OCI-LY3 (cell line): ENCODE measurements around the gene UBL5.
"Not testable (repeated sequence)": the region's sequence is repeated elsewhere in the genome, so short reads cannot be mapped to it uniquely, and the experiment has no call there.

Experiments used
- H2AFZ ChIP-seq: fragments of 200-600, 300-600 bp; shearing (Covaris generic); 2 replicates; pipeline ENCODE4 v1.6.0; 2014; ENCODE audit warnings: antibody characterized with exemption, low read depth, low read length
- H3K27ac ChIP-seq: fragments of 200-600, 300-600 bp; sonication (generic); 2 replicates; pipeline ENCODE4 v1.5.1; 2014; ENCODE audit warnings: mild to moderate bottlenecking, low read length, moderate library complexity, mixed read lengths
- H3K27me3 ChIP-seq: fragments of 200-600, 300-600 bp; sonication (generic); 2 replicates; pipeline ENCODE4 v1.6.1; 2014; ENCODE audit warnings: low read depth, low read length, mixed read lengths
- H3K36me3 ChIP-seq: fragments of 200-600, 300-600 bp; sonication (generic); replicated peaks from 2 replicates; pipeline ENCODE3; 2014; ENCODE audit warnings: low read depth, low read length, mixed read lengths
- H3K4me1 ChIP-seq: fragments of 300-600, 200-600 bp; sonication (generic); 2 replicates; pipeline ENCODE4 v1.6.1; 2014; ENCODE audit warnings: low read length, mixed read lengths
- H3K4me2 ChIP-seq: fragments of 200-600, 300-600 bp; sonication (generic); 2 replicates; pipeline ENCODE4 v1.6.1; 2014; ENCODE audit warnings: low read length, mixed read lengths
- H3K4me3 ChIP-seq: fragments of 300-600, 200-600 bp; sonication (generic); 2 replicates; pipeline ENCODE4 v1.5.1; 2014; ENCODE audit warnings: antibody characterized with exemption, mild to moderate bottlenecking, low read length, moderate library complexity
- H3K79me2 ChIP-seq: fragments of 300-600, 200-600 bp; shearing (Covaris generic); 2 replicates; pipeline ENCODE4 v1.6.1; 2014; ENCODE audit warnings: mild to moderate bottlenecking, low read length, mixed read lengths
- H3K9ac ChIP-seq: fragments of 300-600, 200-600 bp; shearing (Covaris generic); 2 replicates; pipeline ENCODE4 v1.6.0; 2014; ENCODE audit warnings: mild to moderate bottlenecking, low read length, moderate library complexity
- H3K9me3 ChIP-seq: fragments of 200-600, 300-600 bp; shearing (Covaris generic); 2 replicates; pipeline ENCODE4 v1.6.1; 2014; ENCODE audit warnings: low read length, mixed read lengths; ENCODE audit not compliant: insufficient read depth
- H4K20me1 ChIP-seq: fragments of 200-600, 300-600 bp; sonication (generic); 2 replicates; pipeline ENCODE4 v1.6.1; 2016; ENCODE audit warnings: low read length, mixed read lengths; ENCODE audit not compliant: insufficient read depth
- EZH2phosphoT487 ChIP-seq: fragments of 200-600 bp; shearing (Covaris generic); IDR thresholded peaks from 2 replicates; pipeline ENCODE4 v1.6.1; 2018; ENCODE audit warnings: antibody characterized with exemption, mixed run types, low read depth
- TF ChIP-seq, protein P1 (sequence below): fragments of 200-600, 300-600 bp; sonication (generic); IDR thresholded peaks from 2 replicates; pipeline ENCODE4 v1.5.1; 2014; ENCODE audit warnings: antibody characterized with exemption, low read length, low read depth

Gene UBL5

DNA sequence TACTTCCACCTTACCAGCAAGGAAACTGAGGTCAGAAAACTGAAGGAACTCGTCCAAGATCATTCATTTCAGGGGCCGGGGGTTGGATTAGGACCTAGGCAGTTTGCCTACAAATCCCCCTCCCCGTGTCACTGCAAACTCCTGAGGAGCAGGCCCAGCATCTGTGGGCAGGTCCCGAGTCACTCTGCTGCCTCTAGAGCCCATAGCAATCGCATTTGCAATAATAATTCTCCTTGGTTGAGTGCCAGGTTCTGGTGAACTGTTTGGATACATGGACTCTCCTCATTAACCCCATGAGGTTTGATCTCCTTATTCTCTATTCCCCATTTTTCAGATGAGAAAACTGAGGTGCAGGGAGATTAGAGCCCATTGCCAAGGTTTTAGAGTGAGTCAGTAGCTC is 8.3 kb downstream of the UBL5 start:
- Histone ChIP-seq H3K4me3 (peak overlapping the region; percentile 86), H3K79me2 (peaks cover 25% of the 10 kb centered on the region), H3K9me3 (no peaks in the 10 kb centered on the region), H3K9ac (peak overlapping the region; percentile 76), H3K27me3 (no peaks in the 10 kb centered on the region), H3K36me3 (peaks cover 22% of the 10 kb centered on the region), H4K20me1 (peaks cover 5% of the 10 kb centered on the region; the same call in 1 of the 2 replicates), H3K4me2 (peak overlapping the region; percentile 82), H2AFZ (no peak overlapping the region), H3K27ac (no peak overlapping the region), H3K4me1 (peaks cover 12% of the 10 kb centered on the region)
- TF ChIP-seq, protein P1, sequence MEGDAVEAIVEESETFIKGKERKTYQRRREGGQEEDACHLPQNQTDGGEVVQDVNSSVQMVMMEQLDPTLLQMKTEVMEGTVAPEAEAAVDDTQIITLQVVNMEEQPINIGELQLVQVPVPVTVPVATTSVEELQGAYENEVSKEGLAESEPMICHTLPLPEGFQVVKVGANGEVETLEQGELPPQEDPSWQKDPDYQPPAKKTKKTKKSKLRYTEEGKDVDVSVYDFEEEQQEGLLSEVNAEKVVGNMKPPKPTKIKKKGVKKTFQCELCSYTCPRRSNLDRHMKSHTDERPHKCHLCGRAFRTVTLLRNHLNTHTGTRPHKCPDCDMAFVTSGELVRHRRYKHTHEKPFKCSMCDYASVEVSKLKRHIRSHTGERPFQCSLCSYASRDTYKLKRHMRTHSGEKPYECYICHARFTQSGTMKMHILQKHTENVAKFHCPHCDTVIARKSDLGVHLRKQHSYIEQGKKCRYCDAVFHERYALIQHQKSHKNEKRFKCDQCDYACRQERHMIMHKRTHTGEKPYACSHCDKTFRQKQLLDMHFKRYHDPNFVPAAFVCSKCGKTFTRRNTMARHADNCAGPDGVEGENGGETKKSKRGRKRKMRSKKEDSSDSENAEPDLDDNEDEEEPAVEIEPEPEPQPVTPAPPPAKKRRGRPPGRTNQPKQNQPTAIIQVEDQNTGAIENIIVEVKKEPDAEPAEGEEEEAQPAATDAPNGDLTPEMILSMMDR, result peak; percentile 11; the same call in 1 of the 2 replicates
- no peak for TF ChIP-seq EZH2phosphoT487

GRCh38 chr19:9838324-9838723 is 10.6 kb downstream of the UBL5 start:
- H3K4me2 ChIP-seq, result no peak overlapping the region
- H2AFZ ChIP-seq, result no peak overlapping the region
- H3K9me3 ChIP-seq, result no peaks in the 10 kb centered on the region
- H3K4me1 ChIP-seq, result peaks cover 12% of the 10 kb centered on the region
- H3K36me3 ChIP-seq, result peaks cover 37% of the 10 kb centered on the region
- H4K20me1 ChIP-seq, result peaks cover 5% of the 10 kb centered on the region; the same call in 1 of the 2 replicates
- peaks cover 27% of the 10 kb centered on the region for H3K79me2 ChIP-seq
- H3K9ac ChIP-seq, result no peak overlapping the region
- H3K27ac ChIP-seq, result no peak overlapping the region
- no peaks in the 10 kb centered on the region for H3K27me3 ChIP-seq
- H3K4me3 ChIP-seq, result no peak overlapping the region
- TF ChIP-seq EZH2phosphoT487, result no peak
- TF ChIP-seq, protein P1, result no peak

- peaks cover under 1% of the 10 kb centered on the region; the same call in 1 of the 2 replicates for H4K20me1 ChIP-seq
- H3K9ac ChIP-seq, result no peak overlapping the region
- H3K79me2 ChIP-seq, result peaks cover 34% of the 10 kb centered on the region
- H3K4me3 ChIP-seq, result no peak overlapping the region
- TF ChIP-seq EZH2phosphoT487, result no peak
- TF ChIP-seq, protein P1, result no peak
- H3K4me2 ChIP-seq, result no peak overlapping the region
- no peak overlapping the region for H3K27ac ChIP-seq
- no peaks in the 10 kb centered on the region for H3K27me3 ChIP-seq
- H3K36me3 ChIP-seq, result peaks cover 48% of the 10 kb centered on the region
- H3K9me3 ChIP-seq, result no peaks in the 10 kb centered on the region
- H3K4me1 ChIP-seq, result peaks cover 9% of the 10 kb centered on the region
- H2AFZ ChIP-seq, result no peak overlapping the region
Observed at GRCh38 chr19:9839415-9839814, 11.7 kb downstream of the UBL5 start.

DNA sequence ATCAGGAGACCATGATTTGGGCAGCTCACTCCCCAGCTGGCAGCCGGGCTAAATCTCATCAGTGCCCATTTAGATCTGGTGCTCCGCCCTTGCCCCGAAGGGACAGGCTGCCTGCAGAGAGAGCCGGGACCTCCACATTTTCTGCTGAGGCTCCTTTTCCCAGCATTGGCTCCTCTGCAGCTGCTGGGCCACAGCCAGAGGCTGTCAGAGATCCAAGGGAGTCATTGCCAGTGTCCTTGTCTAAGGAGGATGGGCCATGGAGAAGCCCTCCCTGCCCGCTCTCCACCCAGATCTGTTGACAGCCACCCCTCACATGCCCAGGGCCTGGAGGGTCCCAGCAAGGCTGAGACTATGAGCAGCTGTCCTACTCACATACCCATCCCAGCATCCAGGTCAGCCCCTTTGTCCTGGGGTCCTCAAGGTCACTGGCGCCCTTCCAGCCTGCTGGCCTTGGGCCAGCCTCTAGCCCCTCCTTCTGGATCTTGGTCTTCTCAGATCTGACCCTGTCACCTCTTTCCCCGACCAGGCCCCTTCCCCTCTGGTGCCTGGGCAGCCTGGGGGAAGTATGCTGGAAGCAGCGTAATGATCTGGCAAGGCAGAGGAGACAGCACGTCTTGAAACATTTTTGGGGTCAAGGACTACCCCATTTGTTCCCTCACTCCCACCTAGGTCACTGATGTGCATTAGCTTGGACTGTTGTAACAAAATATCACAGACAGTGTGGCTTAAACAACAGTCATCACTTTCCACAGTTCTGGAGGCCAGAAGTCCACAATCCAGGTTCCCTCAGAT is 15.3 kb downstream of the UBL5 start:
- TF ChIP-seq, protein P1, result no peak
- TF ChIP-seq EZH2phosphoT487, result no peak
- Histone ChIP-seq H2AFZ (no peak overlapping the region), H3K4me2 (no peak overlapping the region), H3K36me3 (peaks cover 62% of the 10 kb centered on the region), H3K4me1 (no peaks in the 10 kb centered on the region), H3K27ac (no peak overlapping the region), H3K4me3 (no peak overlapping the region), H3K9me3 (no peaks in the 10 kb centered on the region), H3K27me3 (no peaks in the 10 kb centered on the region), H3K79me2 (peaks cover 21% of the 10 kb centered on the region; the same call in 1 of the 2 replicates), H4K20me1 (peaks cover 11% of the 10 kb centered on the region; the same call in 1 of the 2 replicates), H3K9ac (no peak overlapping the region)

- not testable (repeated sequence) for H3K4me3 ChIP-seq, H3K4me2 ChIP-seq, H3K9ac ChIP-seq, H3K27me3 ChIP-seq, H2AFZ ChIP-seq, H3K9me3 ChIP-seq, H3K27ac ChIP-seq, H3K4me1 ChIP-seq
- Histone ChIP-seq H4K20me1 (peaks cover 14% of the 10 kb centered on the region; the same call in 1 of the 2 replicates), H3K79me2 (peaks cover 18% of the 10 kb centered on the region; the same call in 1 of the 2 replicates), H3K36me3 (peaks cover 58% of the 10 kb centered on the region)
Observed at GRCh38 chr19:9843626-9844273, 16.0 kb downstream of the UBL5 start.
